Brain microvascular endothelial cell (primary cell): ENCODE results near the gene ADARB2.

Experiments
- DNase-seq: peaks from one replicate; pipeline ENCODE4 v3.0.0-alpha.2; 2020
- H3K27ac ChIP-seq: fragments of 250-450 bp; sonication (Bioruptor Pico); 2 replicates; pipeline ENCODE4 v1.5.1; 2020; ENCODE audit warnings: mild to moderate bottlenecking, moderate library complexity
- H3K27me3 ChIP-seq: fragments of 250-450 bp; sonication (Bioruptor Pico); replicated peaks from 2 replicates; pipeline ENCODE4 v1.5.1; 2020; ENCODE audit warnings: mild to moderate bottlenecking
- H3K36me3 ChIP-seq: fragments of 250-450 bp; sonication (Bioruptor Pico); replicated peaks from 2 replicates; pipeline ENCODE4 v1.5.1; 2020; ENCODE audit warnings: mild to moderate bottlenecking
- H3K4me3 ChIP-seq: 2 replicates; pipeline ENCODE4 v1.5.1; 2011; ENCODE audit warnings: low read depth, mild to moderate bottlenecking, control low read depth, low read length, moderate library complexity
- in situ Hi-C: cut with HindIII; loops from 2 replicates; pipeline ENCODE4 v1.10.0; 2017; ENCODE audit warnings: low sequenced_read_pairs, low pct_ligation_motif_present
- TF ChIP-seq, protein P1 (sequence below): IDR thresholded peaks from 2 replicates; pipeline ENCODE4 v1.5.1; 2011; ENCODE audit warnings: low read depth, mild to moderate bottlenecking, moderate library complexity, low read length, control low read depth, inconsistent platforms; ENCODE audit errors: missing control alignments

ADARB2 gene

DNA sequence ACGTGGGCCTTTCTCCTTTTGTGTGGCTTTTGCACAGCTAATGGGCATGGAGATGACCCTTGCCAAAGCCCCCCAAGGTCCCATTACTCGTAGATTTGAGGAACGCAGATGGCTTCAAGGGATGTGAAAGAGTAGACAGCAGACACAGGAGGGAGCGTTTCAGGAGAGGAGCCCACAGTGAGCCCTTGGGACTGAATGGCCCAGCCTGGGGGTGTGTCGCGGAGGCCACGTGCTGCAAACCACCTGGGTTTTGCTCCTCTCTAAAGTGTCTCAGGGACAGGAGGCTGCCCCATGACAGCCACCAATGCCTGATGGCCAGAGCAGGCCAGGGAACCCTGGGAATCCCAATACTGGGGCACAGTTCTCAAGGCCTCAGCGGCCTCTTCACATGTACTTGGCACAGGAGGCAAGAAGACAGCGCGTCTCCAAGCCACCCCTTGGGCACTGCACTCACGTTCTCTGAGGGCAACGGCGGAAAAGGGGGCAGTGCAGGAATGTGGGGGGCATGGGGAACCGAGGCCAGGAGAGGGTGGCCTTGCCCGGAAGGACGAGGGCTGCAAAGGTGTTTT, 495.9 kb downstream of the ADARB2 start:
- Histone ChIP-seq H3K27me3 (no peaks in the 10 kb centered on the region), H3K36me3 (no peaks in the 10 kb centered on the region), H3K4me3 (no peak overlapping the region), H3K27ac (no peak overlapping the region)
- TF ChIP-seq, protein P1, sequence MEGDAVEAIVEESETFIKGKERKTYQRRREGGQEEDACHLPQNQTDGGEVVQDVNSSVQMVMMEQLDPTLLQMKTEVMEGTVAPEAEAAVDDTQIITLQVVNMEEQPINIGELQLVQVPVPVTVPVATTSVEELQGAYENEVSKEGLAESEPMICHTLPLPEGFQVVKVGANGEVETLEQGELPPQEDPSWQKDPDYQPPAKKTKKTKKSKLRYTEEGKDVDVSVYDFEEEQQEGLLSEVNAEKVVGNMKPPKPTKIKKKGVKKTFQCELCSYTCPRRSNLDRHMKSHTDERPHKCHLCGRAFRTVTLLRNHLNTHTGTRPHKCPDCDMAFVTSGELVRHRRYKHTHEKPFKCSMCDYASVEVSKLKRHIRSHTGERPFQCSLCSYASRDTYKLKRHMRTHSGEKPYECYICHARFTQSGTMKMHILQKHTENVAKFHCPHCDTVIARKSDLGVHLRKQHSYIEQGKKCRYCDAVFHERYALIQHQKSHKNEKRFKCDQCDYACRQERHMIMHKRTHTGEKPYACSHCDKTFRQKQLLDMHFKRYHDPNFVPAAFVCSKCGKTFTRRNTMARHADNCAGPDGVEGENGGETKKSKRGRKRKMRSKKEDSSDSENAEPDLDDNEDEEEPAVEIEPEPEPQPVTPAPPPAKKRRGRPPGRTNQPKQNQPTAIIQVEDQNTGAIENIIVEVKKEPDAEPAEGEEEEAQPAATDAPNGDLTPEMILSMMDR = no peak
- in situ Hi-C loops = no loop called here
- no peak for DNase-seq

DNA sequence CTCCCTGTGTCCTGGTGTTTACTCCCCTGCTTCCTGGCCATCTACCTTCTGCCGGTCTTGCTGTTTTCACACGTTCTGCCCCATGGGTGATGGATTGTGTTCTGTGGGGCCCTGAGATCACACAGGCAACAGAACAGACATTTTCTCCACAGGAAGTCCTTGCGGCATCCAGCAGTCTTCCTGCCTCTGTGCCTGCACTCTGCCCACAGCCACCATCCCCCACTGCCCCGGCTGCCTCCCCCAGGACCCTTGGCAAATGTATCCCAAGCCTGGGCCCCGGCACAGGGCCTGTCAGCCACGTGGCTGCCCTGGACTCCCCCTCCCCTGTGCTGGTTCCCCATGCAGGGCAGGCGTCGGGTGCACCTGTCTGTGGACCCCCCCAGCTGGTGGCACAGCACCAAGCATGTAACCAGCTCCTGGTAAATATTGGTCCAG, 497.0 kb downstream of the ADARB2 start:
- in situ Hi-C loops = no loop called here
- TF ChIP-seq, protein P1 = no peak
- no peak for DNase-seq
- peak overlapping the region; percentile 40 for H3K4me3 ChIP-seq
- H3K27me3 ChIP-seq = no peaks in the 10 kb centered on the region
- H3K36me3 ChIP-seq = no peaks in the 10 kb centered on the region
- no peak overlapping the region for H3K27ac ChIP-seq

DNA sequence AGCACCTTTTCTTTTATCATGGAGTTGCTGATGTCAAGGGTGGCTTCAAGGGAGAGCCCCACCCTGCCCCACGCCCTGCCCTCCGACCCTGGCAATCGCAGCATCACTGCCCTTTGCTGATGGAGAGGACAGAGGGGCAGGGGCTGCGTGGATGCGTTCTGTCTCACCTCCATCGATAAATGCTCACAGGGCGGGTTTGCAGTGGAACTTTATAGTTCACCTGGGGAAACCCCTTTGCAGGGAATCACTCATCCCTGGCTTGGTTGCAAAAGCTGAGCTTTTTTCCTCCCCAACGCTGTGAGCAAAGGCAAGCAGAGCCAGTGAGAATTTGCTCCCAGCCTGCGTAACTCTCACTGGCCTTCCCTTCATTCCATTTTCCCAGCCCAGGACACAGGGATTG, 504.3 kb downstream of the ADARB2 start:
- TF ChIP-seq, protein P1 = no peak
- Histone ChIP-seq H3K27me3 (no peaks in the 10 kb centered on the region), H3K36me3 (no peaks in the 10 kb centered on the region), H3K4me3 (no peak overlapping the region), H3K27ac (no peak overlapping the region)
- DNase-seq = no peak
- in situ Hi-C loops = no loop called here

DNA sequence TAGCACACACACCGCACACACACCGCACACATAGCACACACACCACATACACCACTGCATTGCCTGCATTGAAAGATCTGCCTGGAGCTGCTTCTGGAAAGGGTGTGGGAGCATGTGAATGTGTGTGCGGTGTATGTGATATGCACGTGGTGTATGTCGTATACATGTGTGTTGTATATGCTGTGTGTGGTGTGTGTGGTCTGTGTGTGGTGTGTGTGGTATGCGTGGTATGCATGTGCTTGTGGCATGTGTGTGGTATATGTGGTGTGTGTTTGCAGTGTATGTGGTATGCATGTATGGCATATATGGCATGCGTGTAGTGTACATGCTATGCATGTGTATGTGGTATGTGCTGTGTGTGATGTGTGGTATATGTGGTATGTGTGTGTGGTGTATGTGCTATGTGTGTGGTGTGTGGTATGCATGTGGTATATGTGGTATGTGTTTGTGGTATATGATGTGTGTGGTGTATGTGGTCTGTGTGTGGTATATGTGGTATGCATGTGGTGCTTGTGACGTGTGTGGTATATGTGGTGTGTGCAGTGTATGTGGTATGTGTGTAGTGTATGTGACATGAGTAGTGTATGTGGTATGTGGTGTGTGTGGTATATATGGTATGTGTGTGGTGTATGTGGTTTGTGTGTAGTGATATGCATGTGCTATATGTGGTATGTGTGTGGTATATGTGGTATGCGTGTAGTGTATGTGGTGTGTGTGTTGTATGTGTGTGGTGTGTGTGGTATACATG, 505.0 kb downstream of the ADARB2 start:
- H3K4me3 ChIP-seq = no peak overlapping the region
- H3K27me3 ChIP-seq = no peaks in the 10 kb centered on the region
- TF ChIP-seq, protein P1 = no peak
- in situ Hi-C loops = no loop called here
- H3K36me3 ChIP-seq = no peaks in the 10 kb centered on the region
- DNase-seq = no peak
- H3K27ac ChIP-seq = no peak overlapping the region

DNA sequence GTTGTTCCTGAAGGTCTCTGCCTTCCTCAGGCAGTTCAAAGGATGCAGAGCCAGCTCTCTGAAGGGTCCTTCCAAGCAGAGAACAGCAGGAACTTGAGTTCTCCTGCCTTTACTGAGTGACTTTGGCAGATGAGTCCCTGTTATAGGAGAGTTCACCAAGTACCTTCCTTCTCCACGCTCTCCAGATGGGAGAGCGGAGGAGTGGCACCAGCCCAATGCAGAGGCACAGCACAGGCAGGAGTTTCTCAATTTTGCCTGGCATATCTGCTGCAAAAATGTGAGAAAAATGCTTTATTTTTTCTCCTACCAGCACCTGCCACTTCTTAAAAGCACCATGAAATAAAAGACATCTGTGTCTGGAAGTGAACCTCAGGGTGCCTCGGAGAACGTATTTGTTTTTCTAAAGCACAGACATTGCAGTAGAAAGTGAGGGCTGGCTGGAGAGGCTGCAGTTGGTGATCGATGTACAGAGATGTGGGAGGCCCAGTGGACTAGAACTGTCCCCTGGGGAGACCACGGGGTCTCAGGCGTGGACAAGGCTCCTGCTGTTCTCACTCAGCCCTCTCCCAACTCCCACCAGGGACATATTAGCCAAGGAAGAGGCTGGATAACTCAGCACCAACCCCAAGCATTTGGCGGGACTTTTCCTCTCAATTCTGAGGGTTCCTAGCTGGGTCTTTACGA, 506.6 kb downstream of the ADARB2 start:
- Histone ChIP-seq H3K27me3 (no peaks in the 10 kb centered on the region), H3K27ac (no peak overlapping the region), H3K36me3 (no peaks in the 10 kb centered on the region), H3K4me3 (no peak overlapping the region)
- no peak for DNase-seq
- in situ Hi-C loops = no loop called here
- TF ChIP-seq, protein P1 = no peak
